Sigmoid colon (tissue), 3 donors: ENCODE measurements around the gene EPG5.

ENCODE experiments used
- CTCF ChIP-seq, 4 experiments: fragments of 450-650 bp in 3 of 4; fragments of 200-600 bp in 1 of 4; IDR thresholded peaks; one replicate each; pipeline ENCODE4 v1.5.1; 2016 to 2019; ENCODE audit warnings: antibody characterized with exemption in 4 of 4, mild to moderate bottlenecking in 3 of 4, moderate library complexity in 2 of 4
- POLR2A ChIP-seq, 2 donors: fragments of 450-650 bp; IDR thresholded peaks; one replicate each; pipeline ENCODE4 v1.6.1; 2016; ENCODE audit warnings: antibody characterized with exemption in 2 of 2, mild to moderate bottlenecking in 2 of 2, moderate library complexity in 2 of 2

GRCh38 chr18:45841060-45841764, 125.9 kb downstream of the EPG5 start:
- no peak for TF ChIP-seq POLR2A (IDR thresholded peaks at IDR 0.05)
- no peak for TF ChIP-seq CTCF (IDR thresholded peaks at IDR 0.05)
